SKM-1 treated with dmso at 0.1 percent for 144 hours (cell line): Measurements from ENCODE around the gene SERPINA4.
"Not testable (repeated sequence)": the region's sequence is repeated elsewhere in the genome, so short reads cannot be mapped to it uniquely, and the experiment has no call there.

ENCODE experiments used
- DNase-seq: peaks from one replicate; lab custom pipeline; 2025; ENCODE audit not compliant: unreplicated experiment; lab: John Stamatoyannopoulos, UW

Gene SERPINA4

GRCh38 chr14:94591871-94592270 lies 30.6 kb downstream of the SERPINA4 start:
- no peak for DNase-seq

- DNase-seq: no peak
Measured at GRCh38 chr14:94592457-94592856, 31.2 kb downstream of the SERPINA4 start.

GRCh38 chr14:94593376-94593748 lies 32.1 kb downstream of the SERPINA4 start:
- DNase-seq: no peak

GRCh38 chr14:94593749-94594431 lies 32.6 kb downstream of the SERPINA4 start:
- DNase-seq: no peak

DNA sequence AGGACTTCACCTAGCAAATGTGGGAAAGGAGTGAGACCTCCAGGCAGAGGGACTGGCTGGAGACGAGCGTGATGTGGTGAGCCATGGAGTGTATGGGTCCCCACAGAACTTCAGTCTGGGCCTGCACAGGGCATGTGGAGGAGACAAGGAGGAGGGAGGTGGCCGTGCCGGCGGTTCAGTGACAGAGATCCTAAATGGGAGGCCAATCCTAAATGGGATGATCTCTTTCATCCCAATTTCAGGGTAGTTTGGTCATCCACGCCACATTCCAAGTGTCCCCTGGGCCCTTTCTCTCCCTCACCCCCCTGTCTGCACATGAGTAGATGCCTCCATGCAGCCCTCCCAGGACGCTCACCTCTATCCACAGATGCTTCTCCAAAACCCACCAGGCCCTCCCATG lies 33.2 kb downstream of the SERPINA4 start:
- no peak for DNase-seq

GRCh38 chr14:94595912-94596311 lies 34.7 kb downstream of the SERPINA4 start:
- DNase-seq: no peak

- no peak for DNase-seq
Measured at GRCh38 chr14:94596361-94596760, 35.1 kb downstream of the SERPINA4 start.

DNA sequence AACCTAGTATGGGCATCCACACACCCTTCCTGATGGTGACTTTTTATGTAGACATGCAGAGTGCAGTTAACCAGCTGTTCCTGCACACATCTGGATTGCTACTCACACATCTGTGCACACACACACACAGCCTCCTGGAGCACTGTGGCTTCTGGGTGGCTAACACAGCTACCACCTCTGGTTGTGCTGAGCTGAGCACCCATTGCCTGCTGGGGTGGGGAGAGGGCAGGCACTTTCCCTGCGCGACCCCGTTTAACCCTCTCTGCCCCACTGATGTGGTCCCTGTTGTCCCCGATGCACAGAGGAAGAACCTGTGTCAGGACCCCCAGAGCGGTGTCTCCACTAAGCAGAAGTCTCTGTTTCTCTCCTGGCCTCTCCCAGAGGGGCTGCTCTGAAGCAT lies 36.5 kb downstream of the SERPINA4 start:
- no peak for DNase-seq

- DNase-seq: no peak
Measured at GRCh38 chr14:94598506-94598815, 37.2 kb downstream of the SERPINA4 start.

DNA sequence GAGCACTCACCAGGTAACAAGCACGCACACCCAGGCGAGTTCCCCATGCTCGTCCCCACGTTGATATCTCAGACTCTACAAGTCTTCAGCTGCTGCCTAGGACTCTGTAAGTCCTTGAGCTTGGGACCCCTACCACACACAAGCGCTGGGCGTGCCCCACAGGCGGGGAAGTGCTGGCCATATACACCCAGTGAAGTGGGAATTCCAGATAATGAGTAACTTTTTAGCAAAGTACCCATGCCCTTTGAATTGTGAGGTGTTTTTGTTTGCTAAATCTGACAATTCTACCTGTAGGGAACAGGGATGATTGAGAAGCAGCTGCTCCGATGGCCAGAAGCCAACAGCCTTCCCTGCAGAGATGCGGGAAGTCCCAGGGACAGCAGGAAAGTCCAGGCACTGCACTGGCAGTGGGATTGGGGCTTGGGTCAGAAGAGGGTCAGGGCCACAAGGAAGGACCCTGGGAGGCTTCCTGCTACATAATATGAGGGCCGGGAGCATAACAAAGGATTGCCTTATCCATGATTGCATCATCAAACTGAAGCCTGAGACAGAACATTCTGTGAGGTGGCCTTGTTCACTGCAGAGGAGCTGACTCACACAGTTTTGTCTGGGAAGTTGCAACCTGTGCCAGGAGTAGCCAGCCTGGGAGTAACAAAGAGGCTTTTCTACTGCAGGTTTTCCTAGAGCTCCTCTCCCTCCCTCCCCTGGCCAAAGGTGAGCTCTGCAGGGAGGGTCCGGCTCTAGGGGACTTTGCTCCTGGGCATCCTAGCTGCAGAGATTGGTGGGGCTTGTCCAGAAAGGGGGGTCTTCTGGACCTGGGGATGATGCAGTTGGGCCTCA lies 37.8 kb downstream of the SERPINA4 start:
- no peak for DNase-seq

GRCh38 chr14:94599656-94600004 lies 38.4 kb downstream of the SERPINA4 start:
- DNase-seq: no peak

DNA sequence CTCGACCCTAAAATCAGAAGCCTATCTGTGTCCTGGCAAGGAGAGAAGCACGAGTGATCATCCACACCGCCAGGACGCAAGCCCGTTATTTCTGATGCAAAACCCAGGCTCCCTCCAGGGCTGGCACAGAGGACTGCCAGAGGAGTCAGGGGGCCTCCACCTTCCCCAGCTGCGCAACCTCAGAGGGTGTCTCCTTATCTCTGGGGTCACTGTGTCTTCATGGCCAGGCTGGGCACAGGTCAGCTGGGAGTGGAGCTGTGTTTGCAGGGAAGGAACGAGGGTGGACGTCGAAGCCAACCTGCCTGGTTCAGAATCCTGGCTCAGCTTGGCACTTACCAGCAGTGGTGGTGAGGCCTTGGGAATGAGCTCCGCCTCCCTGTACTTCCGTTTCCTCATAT lies 38.9 kb downstream of the SERPINA4 start:
- DNase-seq: no peak

GRCh38 chr14:94601884-94602391 lies 40.7 kb downstream of the SERPINA4 start:
- DNase-seq: no peak

- DNase-seq: no peak
Measured at GRCh38 chr14:94602722-94603121, 41.5 kb downstream of the SERPINA4 start.

DNA sequence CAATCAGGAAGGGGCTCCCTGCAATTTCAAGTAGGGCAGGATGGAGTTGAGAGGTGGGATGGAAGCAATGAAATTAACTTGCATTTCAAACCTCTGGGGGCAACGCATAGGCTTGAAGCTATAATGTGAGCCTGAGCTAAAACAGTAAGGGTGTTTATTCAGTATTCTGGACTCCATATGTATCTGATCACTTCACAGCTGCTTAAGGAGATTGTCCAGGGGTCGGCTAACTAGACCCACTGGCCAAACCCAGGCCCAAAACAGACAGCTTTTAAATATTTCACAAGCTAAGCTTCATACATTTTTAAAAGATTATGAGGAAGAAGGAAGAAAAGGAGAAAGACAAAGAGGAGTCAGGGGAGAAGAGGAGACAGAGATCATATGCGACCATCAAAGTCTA lies 44.1 kb downstream of the SERPINA4 start:
- DNase-seq: no peak

GRCh38 chr14:94608966-94609365 lies 47.7 kb downstream of the SERPINA4 start:
- not testable (repeated sequence) for DNase-seq

GRCh38 chr14:94611179-94611578 lies 49.9 kb downstream of the SERPINA4 start:
- no peak for DNase-seq

DNA sequence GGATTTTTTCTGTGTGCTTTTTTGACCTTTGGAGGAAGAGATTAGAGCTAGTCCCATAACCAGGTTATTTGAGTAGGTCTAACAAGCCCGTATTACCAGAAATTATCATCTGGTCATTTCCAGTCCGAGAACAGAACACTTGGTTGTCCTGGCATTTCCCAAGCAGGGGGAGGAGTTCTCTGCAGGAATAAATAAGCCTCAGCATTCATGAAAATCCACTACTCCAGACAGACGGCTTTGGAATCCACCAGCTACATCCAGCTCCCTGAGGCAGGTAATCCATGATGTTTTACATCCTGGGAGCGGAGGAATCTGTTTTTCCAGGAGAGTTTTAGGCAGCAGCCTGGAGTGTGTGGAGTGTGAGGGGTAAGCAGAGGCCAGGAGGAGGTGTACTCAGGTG lies 50.9 kb downstream of the SERPINA4 start, which contains the start of gene SERPINA3:
SERPINA3 (plus strand) TSS at position 218 of the 400 bp plus-strand sequence. CDS start 2,051 bp downstream, outside the sequence.
- no peak for DNase-seq

DNA sequence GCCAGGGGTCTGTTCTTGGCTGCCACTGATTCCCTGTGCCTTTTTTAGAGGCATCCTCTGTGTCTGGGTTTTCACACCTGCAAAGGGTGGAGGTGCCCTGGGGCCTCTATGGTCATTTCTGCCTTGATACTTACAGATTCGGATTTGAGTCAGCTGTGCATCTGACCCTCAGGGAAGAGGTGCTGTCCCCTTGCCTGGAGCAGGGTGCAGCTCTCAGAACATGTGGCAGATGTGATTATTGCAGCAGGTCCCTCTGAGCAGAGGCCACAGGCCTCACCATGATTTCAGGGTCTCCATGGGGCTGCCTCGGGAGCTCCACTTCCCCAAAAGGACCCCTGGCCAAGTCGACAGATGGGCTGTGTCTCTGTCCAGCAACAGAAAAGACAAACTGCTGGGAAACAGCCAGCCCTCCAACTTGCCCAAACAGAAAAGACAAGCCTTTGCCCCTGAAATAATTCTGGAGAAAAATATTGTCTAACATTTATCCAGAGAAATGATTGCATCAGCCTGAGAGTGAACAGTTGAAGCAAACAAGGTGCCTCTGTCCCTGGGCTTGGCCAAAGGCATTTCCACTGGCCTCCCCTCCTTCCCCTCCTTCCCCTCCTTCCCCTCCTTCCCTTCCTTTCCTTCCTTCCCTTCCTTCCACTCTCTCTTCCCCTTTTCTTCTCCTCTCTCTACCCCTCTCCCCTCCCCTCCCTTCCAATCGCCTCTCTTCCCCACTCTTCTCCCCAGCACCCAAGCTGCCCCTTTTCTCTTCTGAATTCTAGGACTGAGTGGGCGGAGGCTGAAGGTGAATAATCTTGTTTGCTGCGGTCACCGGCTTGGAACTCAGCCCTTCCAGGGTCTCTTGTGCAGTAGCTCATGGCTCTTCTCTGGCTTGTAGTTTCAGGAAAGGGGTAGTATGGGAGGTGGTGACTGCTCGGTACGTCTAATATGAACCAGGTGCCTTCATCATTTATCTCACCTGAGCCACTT lies 51.6 kb downstream of the SERPINA4 start:
- no peak for DNase-seq

GRCh38 chr14:94613720-94614644 lies 52.7 kb downstream of the SERPINA4 start:
- DNase-seq: no peak
